IMR-90 (cell line): ENCODE results near the gene CHN1.

Experiments
- CEBPB ChIP-seq: IDR thresholded peaks from 2 replicates; pipeline ENCODE4 v1.6.1; 2012; ENCODE audit warnings: low read depth, low read length, improper control_type of control experiment
- CTCF ChIP-seq: conservative IDR thresholded peaks from 2 replicates; pipeline ENCODE4 v1.5.1; 2012; ENCODE audit warnings: mild to moderate bottlenecking, low read depth, low read length, improper control_type of control experiment
- ELK1 ChIP-seq: fragments of 150-350 bp; IDR thresholded peaks from 2 replicates; pipeline ENCODE4 v1.6.1; 2016; ENCODE audit warnings: low read depth, mild to moderate bottlenecking, low read length, moderate library complexity, borderline replicate concordance
- MXI1 ChIP-seq: IDR thresholded peaks from 2 replicates; pipeline ENCODE4 v1.6.1; 2012; ENCODE audit warnings: low read depth, mild to moderate bottlenecking, low read length, moderate library complexity, borderline replicate concordance
- POLR2A ChIP-seq: IDR thresholded peaks from 2 replicates; pipeline ENCODE4 v1.6.1; 2012; ENCODE audit warnings: mild to moderate bottlenecking, low read depth, low read length
- RAD21 ChIP-seq: IDR thresholded peaks from 2 replicates; pipeline ENCODE4 v1.6.1; 2012; ENCODE audit warnings: low read length, improper control_type of control experiment
- RFX5 ChIP-seq: IDR thresholded peaks from 2 replicates; pipeline ENCODE4 v1.8.0; 2012; ENCODE audit warnings: low read depth, mild to moderate bottlenecking, low read length, moderate library complexity

GRCh38 chr2:174820361-174820760 is 184.8 kb downstream of the CHN1 start:
- no peak for TF ChIP-seq POLR2A
- no peak for TF ChIP-seq MXI1
- no peak for TF ChIP-seq RFX5
- TF ChIP-seq CTCF = no peak
- TF ChIP-seq ELK1 = no peak
- no peak for TF ChIP-seq RAD21
- TF ChIP-seq CEBPB = no peak
